HEK293T (cell line): ENCODE results near the gene OTOP3.

ENCODE experiments used
- ARNT ChIP-seq: fragments of 450-650 bp; IDR thresholded peaks from 2 replicates; pipeline ENCODE4 v1.6.1; 2017; ENCODE audit warnings: mild to moderate bottlenecking
- BHLHE40 ChIP-seq: fragments of 450-650 bp; IDR thresholded peaks from 2 replicates; pipeline ENCODE4 v1.6.1; 2016; ENCODE audit warnings: mild to moderate bottlenecking, moderate library complexity, borderline replicate concordance
- LEF1 ChIP-seq: fragments of 450-650 bp; IDR thresholded peaks from 2 replicates; pipeline ENCODE4 v1.6.1; 2017; ENCODE audit warnings: mild to moderate bottlenecking, borderline replicate concordance
- SP1 ChIP-seq: fragments of 450-650 bp; IDR thresholded peaks from 2 replicates; pipeline ENCODE4 v1.6.1; 2017

- no peak for TF ChIP-seq SP1
- no peak for TF ChIP-seq LEF1
- no peak for TF ChIP-seq BHLHE40
- no peak for TF ChIP-seq ARNT
Measured at GRCh38 chr17:74963656-74964055, 28.0 kb downstream of the OTOP3 start.
